Prostate gland (tissue), 2 donors: Measurements from ENCODE around the gene ASCL4. TPM values are rescaled to one million over a fixed set of nuclear protein-coding genes. Genes with fewer than 3 reads are reported as not detected.

Experiments used
- DNase-seq: peaks from one replicate; pipeline ENCODE4 v3.0.0-alpha.2; 2019; ENCODE audit warnings: low spot score
- H3K27ac ChIP-seq, 2 donors: fragments of 200-600 bp; sonication (generic); 2 replicates each; pipeline ENCODE4 v1.5.1; 2017 to 2019
- H3K27me3 ChIP-seq: fragments of 200-600 bp; sonication (generic); replicated peaks from 2 replicates; pipeline ENCODE4 v1.5.1; 2019; ENCODE audit not compliant: insufficient read depth
- H3K36me3 ChIP-seq, 2 donors: fragments of 200-600 bp; sonication (generic); 1 replicate in 1 of 2; 2 replicates in 1 of 2; pipeline versions ENCODE4 v1.5.1 to v1.8.1; 2017 to 2019
- H3K4me1 ChIP-seq: fragments of 200-600 bp; sonication (generic); replicated peaks from 2 replicates; pipeline ENCODE4 v1.5.1; 2019
- H3K4me3 ChIP-seq, 2 donors: fragments of 200-600 bp; sonication (generic); 2 replicates each; pipeline ENCODE4 v1.5.1; 2017 to 2019
- H3K9me3 ChIP-seq: fragments of 200-600 bp; sonication (generic); 2 replicates; pipeline ENCODE4 v1.5.1; 2017
- POLR2A ChIP-seq: fragments of 450-650 bp; IDR thresholded peaks from one replicate; pipeline ENCODE4 v1.6.1; 2016; ENCODE audit warnings: antibody characterized with exemption, mild to moderate bottlenecking
- POLR2AphosphoS5 ChIP-seq: sonication (generic); formaldehyde crosslinking; IDR thresholded peaks from one replicate; pipeline ENCODE4 v1.6.1; 2017; ENCODE audit warnings: antibody characterized with exemption
- WGBS: methylation state at CpG from one replicate; pipeline ENCODE4 v1.1.5; 2018; 5-methylcytosine and 5-hydroxymethylcytosine counted together
- intact Hi-C: fragments of 100-400 bp; cut with DNase I; formaldehyde crosslinking; loops from one replicate; pipeline ENCODE4 v1.14.2; 2022
- total RNA-seq, 2 donors: library from RNA; depleted of rRNA; stranded (reverse); fragments of >200 nt; gene quantifications; one replicate each; pipeline ENCODE4 v1.1.0, GENCODE V29; 2016
- TF ChIP-seq, protein P1 (sequence below), 4 experiments: fragments of 200-600 bp in 2 of 4; fragments of 450-650 bp in 2 of 4; sonication (generic) in 2 of 4; IDR thresholded peaks; 1 replicate in 3 of 4; 2 replicates in 1 of 4; pipeline ENCODE4 v1.5.1; 2016 to 2019; ENCODE audit warnings: antibody characterized with exemption in 4 of 4, mild to moderate bottlenecking in 2 of 4, moderate library complexity in 2 of 4

The ASCL4 gene
- total RNA-seq, 2 donors from 2014 or later: not detected

- Histone ChIP-seq H3K36me3 (no peaks in the 10 kb centered on the region), H3K27ac (peak overlapping the region; percentile 49 to 59), H3K4me3 (peak overlapping the region; percentile 75 to 81), H3K9me3 (no peaks in the 10 kb centered on the region), H3K4me1 (no peaks in the 10 kb centered on the region), H3K27me3 (no peaks in the 10 kb centered on the region)
- intact Hi-C loops: loop anchor here (10.0 kb wide), 1 partner anchor 753 kb away; the partner anchor contains the start of gene FICD
- no peak for DNase-seq
- TF ChIP-seq POLR2A (no peak), POLR2AphosphoS5 (no peak)
- TF ChIP-seq, protein P1, sequence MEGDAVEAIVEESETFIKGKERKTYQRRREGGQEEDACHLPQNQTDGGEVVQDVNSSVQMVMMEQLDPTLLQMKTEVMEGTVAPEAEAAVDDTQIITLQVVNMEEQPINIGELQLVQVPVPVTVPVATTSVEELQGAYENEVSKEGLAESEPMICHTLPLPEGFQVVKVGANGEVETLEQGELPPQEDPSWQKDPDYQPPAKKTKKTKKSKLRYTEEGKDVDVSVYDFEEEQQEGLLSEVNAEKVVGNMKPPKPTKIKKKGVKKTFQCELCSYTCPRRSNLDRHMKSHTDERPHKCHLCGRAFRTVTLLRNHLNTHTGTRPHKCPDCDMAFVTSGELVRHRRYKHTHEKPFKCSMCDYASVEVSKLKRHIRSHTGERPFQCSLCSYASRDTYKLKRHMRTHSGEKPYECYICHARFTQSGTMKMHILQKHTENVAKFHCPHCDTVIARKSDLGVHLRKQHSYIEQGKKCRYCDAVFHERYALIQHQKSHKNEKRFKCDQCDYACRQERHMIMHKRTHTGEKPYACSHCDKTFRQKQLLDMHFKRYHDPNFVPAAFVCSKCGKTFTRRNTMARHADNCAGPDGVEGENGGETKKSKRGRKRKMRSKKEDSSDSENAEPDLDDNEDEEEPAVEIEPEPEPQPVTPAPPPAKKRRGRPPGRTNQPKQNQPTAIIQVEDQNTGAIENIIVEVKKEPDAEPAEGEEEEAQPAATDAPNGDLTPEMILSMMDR (IDR thresholded peaks at IDR 0.05): no peak
- WGBS: 4% methylated on average over 12 of the region's 12 CpGs
These were observed 13.0 kb upstream of the ASCL4 start for GRCh38 chr12:107761502-107761904.

DNA sequence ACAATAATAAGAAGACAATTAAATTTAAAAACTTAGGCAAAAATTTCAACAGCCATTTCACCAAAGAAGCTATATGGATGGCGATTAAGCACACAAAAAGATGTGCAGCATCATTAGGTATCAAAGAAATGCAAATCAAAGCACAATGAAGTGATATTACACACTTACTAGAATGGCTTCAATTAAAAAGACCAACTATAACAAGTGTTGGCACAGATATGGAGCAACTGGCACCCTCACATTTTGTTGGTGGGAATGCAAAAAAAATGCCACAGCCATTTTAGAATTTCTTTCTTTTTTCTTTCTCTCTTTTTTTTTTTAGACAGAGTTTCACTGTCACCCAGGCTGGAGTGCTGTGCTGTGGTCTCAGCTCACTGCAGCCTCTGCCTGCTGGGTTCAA, 11.6 kb upstream of the ASCL4 start:
- 96% methylated on average over 1 of the region's 1 CpG for WGBS
- Histone ChIP-seq H3K36me3 (no peaks in the 10 kb centered on the region), H3K4me3 (no peak overlapping the region), H3K4me1 (no peaks in the 10 kb centered on the region), H3K27ac (no peak overlapping the region), H3K27me3 (no peaks in the 10 kb centered on the region), H3K9me3 (no peaks in the 10 kb centered on the region)
- intact Hi-C loops: loop anchor here (10.0 kb wide), 1 partner anchor 752 kb away; the partner anchor contains the start of gene FICD
- TF ChIP-seq, protein P1 (IDR thresholded peaks at IDR 0.05): no peak
- no peak for DNase-seq

- no peak overlapping the region for H3K4me3 ChIP-seq
- no peaks in the 10 kb centered on the region for H3K36me3 ChIP-seq
- TF ChIP-seq POLR2A (no peak), POLR2AphosphoS5 (no peak)
- TF ChIP-seq, protein P1 (IDR thresholded peaks at IDR 0.05): no peak
- 75% methylated on average over 4 of the region's 4 CpGs for WGBS
- DNase-seq: no peak
- H3K27ac ChIP-seq: peak overlapping the region in 1 of 2 donors; percentile 60
- H3K9me3 ChIP-seq: no peaks in the 10 kb centered on the region
- intact Hi-C loops: loop anchor here (10.0 kb wide), 1 partner anchor 750 kb away; the partner anchor contains the start of gene FICD
- H3K4me1 ChIP-seq: no peaks in the 10 kb centered on the region
- H3K27me3 ChIP-seq: no peaks in the 10 kb centered on the region
These were observed 9.9 kb upstream of the ASCL4 start for GRCh38 chr12:107764626-107765025.

- no peak for TF ChIP-seq POLR2A
- TF ChIP-seq, protein P1 (IDR thresholded peaks at IDR 0.05): no peak
- TF ChIP-seq POLR2AphosphoS5: peak; percentile 5
- intact Hi-C loops: loop anchor here (10.0 kb wide), 1 partner anchor 749 kb away; the partner anchor contains the start of gene FICD
- Histone ChIP-seq H3K4me1 (no peaks in the 10 kb centered on the region), H3K4me3 (no peak overlapping the region), H3K27me3 (no peaks in the 10 kb centered on the region), H3K27ac (peak overlapping the region in 1 of 2 donors; percentile 60), H3K36me3 (no peaks in the 10 kb centered on the region), H3K9me3 (no peaks in the 10 kb centered on the region)
- DNase-seq: no peak
- WGBS: 50% methylated on average over 1 of the region's 1 CpG
These were observed 9.2 kb upstream of the ASCL4 start for GRCh38 chr12:107765316-107765715.

DNA sequence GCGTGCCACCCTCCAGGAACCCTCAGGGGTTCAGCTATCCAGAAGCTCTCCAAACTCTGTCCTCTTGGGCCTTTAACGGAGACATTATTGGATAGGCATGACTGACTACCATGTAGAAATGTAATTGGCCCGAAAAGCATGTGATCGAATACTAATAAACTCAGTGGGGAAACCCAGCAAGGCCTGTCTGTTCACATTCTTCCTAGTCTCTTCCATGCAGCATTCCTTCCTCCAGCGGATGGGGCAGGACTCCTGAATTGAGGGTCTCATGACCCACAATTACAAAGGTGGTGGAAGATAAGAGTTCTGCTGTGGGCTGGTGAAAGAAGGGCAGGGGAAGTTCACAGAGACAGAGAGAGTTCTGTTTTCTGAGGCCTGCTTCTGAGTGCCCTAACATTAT, 7.0 kb upstream of the ASCL4 start:
- DNase-seq: no peak
- intact Hi-C loops: loop anchor here (10.0 kb wide), 1 partner anchor 747 kb away; the partner anchor contains the start of gene FICD
- Histone ChIP-seq H3K27me3 (no peaks in the 10 kb centered on the region), H3K9me3 (no peaks in the 10 kb centered on the region), H3K4me3 (no peak overlapping the region), H3K36me3 (no peaks in the 10 kb centered on the region), H3K27ac (no peak overlapping the region), H3K4me1 (no peaks in the 10 kb centered on the region)
- WGBS: 71% methylated on average over 5 of the region's 5 CpGs
- TF ChIP-seq POLR2A (no peak), POLR2AphosphoS5 (no peak)
- TF ChIP-seq, protein P1 (IDR thresholded peaks at IDR 0.05): no peak
